ENCODE data around the gene ELAVL3. TPM values are rescaled to one million over a fixed set of nuclear protein-coding genes. Genes with fewer than 3 reads are reported as not detected.

ELAVL3 gene
- polyA plus RNA-seq, 2 of the 4 experiments (the other 2 are of a cell fraction) = 0.01 TPM; not detected in 1

DNA sequence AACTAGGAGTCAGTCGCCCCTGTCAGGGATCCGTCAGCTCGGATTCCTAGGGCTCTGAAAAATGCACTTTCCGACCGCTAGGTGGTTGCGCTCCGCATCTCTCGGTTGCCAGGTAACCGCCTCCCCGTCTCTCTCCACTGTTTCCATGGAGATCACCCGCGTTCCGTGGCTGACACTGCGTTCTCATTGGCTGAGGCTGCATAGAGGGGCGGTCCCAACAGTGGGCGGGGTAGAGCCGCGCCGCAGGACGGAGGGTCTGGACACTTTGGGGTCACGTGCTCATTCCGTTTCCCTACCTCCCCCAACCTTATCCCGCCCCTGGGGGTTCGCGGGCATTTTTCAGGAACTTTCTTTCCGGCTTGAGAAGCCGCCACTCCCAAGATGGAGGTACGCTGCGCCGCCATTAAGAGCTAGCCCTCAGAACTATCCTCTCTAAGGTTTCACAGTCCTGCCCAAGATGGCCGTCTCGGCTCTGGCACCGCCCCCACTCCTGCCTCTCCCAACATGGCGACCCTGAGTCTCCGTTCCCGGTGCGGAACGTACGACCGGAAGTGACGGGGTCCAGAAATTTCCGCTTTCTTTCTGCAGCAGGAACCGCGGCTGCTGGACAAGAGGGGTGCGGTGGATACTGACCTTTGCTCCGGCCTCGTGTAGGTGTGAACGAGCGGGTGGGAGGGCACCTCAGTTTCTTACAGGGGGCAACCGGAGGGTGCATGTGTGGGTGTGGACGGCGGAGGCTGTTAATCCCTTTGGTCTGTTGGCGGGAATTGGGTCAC is 45.6 kb downstream of the ELAVL3 start, which contains the start of the genes ODAD3 and PRKCSH (continued):
- TF ChIP-seq, protein P1, sequence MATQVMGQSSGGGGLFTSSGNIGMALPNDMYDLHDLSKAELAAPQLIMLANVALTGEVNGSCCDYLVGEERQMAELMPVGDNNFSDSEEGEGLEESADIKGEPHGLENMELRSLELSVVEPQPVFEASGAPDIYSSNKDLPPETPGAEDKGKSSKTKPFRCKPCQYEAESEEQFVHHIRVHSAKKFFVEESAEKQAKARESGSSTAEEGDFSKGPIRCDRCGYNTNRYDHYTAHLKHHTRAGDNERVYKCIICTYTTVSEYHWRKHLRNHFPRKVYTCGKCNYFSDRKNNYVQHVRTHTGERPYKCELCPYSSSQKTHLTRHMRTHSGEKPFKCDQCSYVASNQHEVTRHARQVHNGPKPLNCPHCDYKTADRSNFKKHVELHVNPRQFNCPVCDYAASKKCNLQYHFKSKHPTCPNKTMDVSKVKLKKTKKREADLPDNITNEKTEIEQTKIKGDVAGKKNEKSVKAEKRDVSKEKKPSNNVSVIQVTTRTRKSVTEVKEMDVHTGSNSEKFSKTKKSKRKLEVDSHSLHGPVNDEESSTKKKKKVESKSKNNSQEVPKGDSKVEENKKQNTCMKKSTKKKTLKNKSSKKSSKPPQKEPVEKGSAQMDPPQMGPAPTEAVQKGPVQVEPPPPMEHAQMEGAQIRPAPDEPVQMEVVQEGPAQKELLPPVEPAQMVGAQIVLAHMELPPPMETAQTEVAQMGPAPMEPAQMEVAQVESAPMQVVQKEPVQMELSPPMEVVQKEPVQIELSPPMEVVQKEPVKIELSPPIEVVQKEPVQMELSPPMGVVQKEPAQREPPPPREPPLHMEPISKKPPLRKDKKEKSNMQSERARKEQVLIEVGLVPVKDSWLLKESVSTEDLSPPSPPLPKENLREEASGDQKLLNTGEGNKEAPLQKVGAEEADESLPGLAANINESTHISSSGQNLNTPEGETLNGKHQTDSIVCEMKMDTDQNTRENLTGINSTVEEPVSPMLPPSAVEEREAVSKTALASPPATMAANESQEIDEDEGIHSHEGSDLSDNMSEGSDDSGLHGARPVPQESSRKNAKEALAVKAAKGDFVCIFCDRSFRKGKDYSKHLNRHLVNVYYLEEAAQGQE (IDR thresholded peaks at IDR 0.05) = no peak
- TF ChIP-seq POLR2AphosphoS2 (conservative IDR thresholded peaks at IDR 0.05; ENCODE audit: low read length) = no peak
- no peak for TF ChIP-seq HOXB5 (CRISPR knock-in tag; IDR thresholded peaks at IDR 0.05)
- TF ChIP-seq RAD21 (conservative IDR thresholded peaks at IDR 0.05 in 1 of 2, IDR thresholded peaks at IDR 0.05 in 1 of 2) = peak in 1 of 2 experiments; percentile 16; a peak in 1 of 5 replicates
- TF ChIP-seq KDM5A (IDR thresholded peaks at IDR 0.05) = no peak
- no peak for TF ChIP-seq MAFK (IDR thresholded peaks at IDR 0.05; ENCODE audit: partially characterized antibody)
- TF ChIP-seq NR3C1 (IDR thresholded peaks at IDR 0.05) = no peak
- no peak for TF ChIP-seq HOXA7 (CRISPR knock-in tag; IDR thresholded peaks at IDR 0.05)
- TF ChIP-seq EP300 (IDR thresholded peaks at IDR 0.05) = no peak
- no peak for TF ChIP-seq NFE2L2 (conservative IDR thresholded peaks at IDR 0.05; ENCODE audit: low read length)
- TF ChIP-seq PHF8 (IDR thresholded peaks at IDR 0.05; ENCODE audit: borderline replicate concordance, low read depth) = peak; percentile 44; the same call in 1 of the 2 replicates
- TF ChIP-seq CHD2 (IDR thresholded peaks at IDR 0.05; ENCODE audit: low read length, partially characterized antibody) = no peak
- TF ChIP-seq MAZ (IDR thresholded peaks at IDR 0.05; ENCODE audit: borderline replicate concordance, low read depth, low read length) = no peak
- TF ChIP-seq RNF2 (IDR thresholded peaks at IDR 0.05; ENCODE audit: borderline replicate concordance, low read depth) = no peak
- TF ChIP-seq TFCP2L1 (CRISPR knock-in tag; IDR thresholded peaks at IDR 0.05) = no peak
- TF ChIP-seq, protein P2, sequence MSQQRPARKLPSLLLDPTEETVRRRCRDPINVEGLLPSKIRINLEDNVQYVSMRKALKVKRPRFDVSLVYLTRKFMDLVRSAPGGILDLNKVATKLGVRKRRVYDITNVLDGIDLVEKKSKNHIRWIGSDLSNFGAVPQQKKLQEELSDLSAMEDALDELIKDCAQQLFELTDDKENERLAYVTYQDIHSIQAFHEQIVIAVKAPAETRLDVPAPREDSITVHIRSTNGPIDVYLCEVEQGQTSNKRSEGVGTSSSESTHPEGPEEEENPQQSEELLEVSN (IDR thresholded peaks at IDR 0.05; ENCODE audit: borderline replicate concordance, low read depth) = no peak
- no peak for TF ChIP-seq TP53 (CRISPR knock-in tag; IDR thresholded peaks at IDR 0.05)
- no peak for TF ChIP-seq EHF (CRISPR knock-in tag; IDR thresholded peaks at IDR 0.05)
- TF ChIP-seq GATA3 (IDR thresholded peaks at IDR 0.05; ENCODE audit: borderline replicate concordance) = no peak
- TF ChIP-seq FOSB (CRISPR knock-in tag; IDR thresholded peaks at IDR 0.05) = no peak
- no peak for TF ChIP-seq ZSCAN20 (CRISPR knock-in tag; IDR thresholded peaks at IDR 0.05)
- TF ChIP-seq JUN (IDR thresholded peaks at IDR 0.05) = peak; percentile 48 to 71; a peak in 2 of 5 replicates
- peak; percentile 18; the same call in 1 of the 3 replicates for TF ChIP-seq SMC3 (IDR thresholded peaks at IDR 0.05)
- TF ChIP-seq ZFP36 (IDR thresholded peaks at IDR 0.05; ENCODE audit: borderline replicate concordance, partially characterized antibody) = no peak
- no peak for TF ChIP-seq CHD4 (IDR thresholded peaks at IDR 0.05; ENCODE audit: borderline replicate concordance)
- TF ChIP-seq, protein P3, sequence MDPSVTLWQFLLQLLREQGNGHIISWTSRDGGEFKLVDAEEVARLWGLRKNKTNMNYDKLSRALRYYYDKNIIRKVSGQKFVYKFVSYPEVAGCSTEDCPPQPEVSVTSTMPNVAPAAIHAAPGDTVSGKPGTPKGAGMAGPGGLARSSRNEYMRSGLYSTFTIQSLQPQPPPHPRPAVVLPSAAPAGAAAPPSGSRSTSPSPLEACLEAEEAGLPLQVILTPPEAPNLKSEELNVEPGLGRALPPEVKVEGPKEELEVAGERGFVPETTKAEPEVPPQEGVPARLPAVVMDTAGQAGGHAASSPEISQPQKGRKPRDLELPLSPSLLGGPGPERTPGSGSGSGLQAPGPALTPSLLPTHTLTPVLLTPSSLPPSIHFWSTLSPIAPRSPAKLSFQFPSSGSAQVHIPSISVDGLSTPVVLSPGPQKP (IDR thresholded peaks at IDR 0.05; ENCODE audit: low read depth, low read length) = no peak
- no peak for TF ChIP-seq HDAC2 (IDR thresholded peaks at IDR 0.05)
